Spleen (tissue), 11 donors: ENCODE data around the gene GUCY1A2. TPM values are rescaled to one million over a fixed set of nuclear protein-coding genes. Genes with fewer than 3 reads are reported as not detected.

ENCODE experiments used
- DNase-seq: peaks from one replicate; pipeline ENCODE4 v3.0.0-alpha.2; 2020
- H3K27ac ChIP-seq, 8 donors: fragments of 200-600 bp; sonication (generic) in 7 of 8; 1 replicate in 4 of 8; 2 replicates in 4 of 8; pipeline versions ENCODE4 v1.5.0 to v1.8.0; 2016 to 2021; ENCODE audit warnings: inconsistent platforms in 4 of 8, mild to moderate bottlenecking in 4 of 8, moderate library complexity in 1 of 8
- H3K27me3 ChIP-seq, 7 donors: fragments of 200-600 bp; sonication (generic) in 6 of 7; replicated peaks in 1 of 7; 1 replicate in 4 of 7; 2 replicates in 3 of 7; pipeline versions ENCODE4 v1.5.0 to v1.8.0; 2016 to 2021; ENCODE audit warnings: inconsistent platforms in 3 of 7, mild to moderate bottlenecking in 1 of 7
- H3K36me3 ChIP-seq, 6 donors: fragments of 200-600 bp; sonication (generic) in 5 of 6; 1 replicate in 4 of 6; 2 replicates in 2 of 6; pipeline versions ENCODE4 v1.5.0 to v1.8.0; 2016 to 2021; ENCODE audit warnings: inconsistent platforms in 2 of 6
- H3K4me1 ChIP-seq, 6 donors: fragments of 200-600 bp; sonication (generic) in 5 of 6; 1 replicate in 3 of 6; 2 replicates in 3 of 6; pipeline versions ENCODE4 v1.5.0 to v1.8.0; 2016 to 2021; ENCODE audit warnings: inconsistent platforms in 3 of 6
- H3K4me3 ChIP-seq, 8 donors: fragments of 200-600 bp; sonication (generic) in 7 of 8; 1 replicate in 4 of 8; 2 replicates in 4 of 8; pipeline versions ENCODE4 v1.5.0 to v1.8.0; 2016 to 2021; ENCODE audit warnings: inconsistent platforms in 4 of 8, mild to moderate bottlenecking in 4 of 8, moderate library complexity in 2 of 8
- H3K9me3 ChIP-seq, 8 donors: fragments of 200-600 bp; sonication (generic) in 7 of 8; 1 replicate in 4 of 8; 2 replicates in 4 of 8; pipeline versions ENCODE4 v1.5.0 to v1.8.0; 2016 to 2021; ENCODE audit warnings: inconsistent platforms in 4 of 8
- CTCF ChIP-seq, 11 experiments: fragments of 200-600 bp in 7 of 11; fragments of 450-650 bp in 4 of 11; sonication (generic) in 4 of 11; IDR thresholded peaks in 8 of 11; conservative IDR thresholded peaks in 3 of 11; 1 replicate in 7 of 11; 2 replicates in 4 of 11; pipeline versions ENCODE4 v1.4.0 to v1.8.0; 2016 to 2021; ENCODE audit warnings: antibody characterized with exemption in 11 of 11, inconsistent platforms in 4 of 11, mild to moderate bottlenecking in 1 of 11
- POLR2A ChIP-seq, 3 donors: fragments of 450-650 bp; IDR thresholded peaks; one replicate each; pipeline ENCODE4 v1.5.1; 2017; ENCODE audit warnings: antibody characterized with exemption in 3 of 3, mild to moderate bottlenecking in 1 of 3
- POLR2AphosphoS5 ChIP-seq, 3 donors: sonication (generic); formaldehyde crosslinking; IDR thresholded peaks; one replicate each; pipeline ENCODE4 v1.5.1; 2017; ENCODE audit warnings: antibody characterized with exemption in 3 of 3
- WGBS, 5 donors: extraction: QIAGEN DNeasy Blood & Tissue Kit in 3 of 5; methylation state at CpG; one replicate each; pipeline versions ENCODE4 v1.1.5 to v1.1.7; 2013 to 2018; 5-methylcytosine and 5-hydroxymethylcytosine counted together
- intact Hi-C: fragments of 100-400 bp; cut with DNase I; formaldehyde crosslinking; loops from one replicate; pipeline ENCODE4 v1.15.0; 2023; ENCODE audit warnings: low total_unique reads
- polyA plus RNA-seq, 3 donors: library from polyadenylated mRNA; stranded (reverse); fragments of 200-250 nt; gene quantifications; one replicate each; pipeline ENCODE4 v1.2.1, GENCODE V29; 2013
- total RNA-seq, 7 donors: library from RNA; depleted of rRNA in 3 of 7; stranded (reverse); fragments of >200 nt in 3 of 7; fragmentation: NEBNext Ultra II Directional in 4 of 7; extraction: Animal tissue kit (Norgen Biotek cat#: 25700) in 4 of 7; gene quantifications; one replicate each; pipeline versions ENCODE4 v1.1.0 to v1.2.1, GENCODE V29; 2016 to 2021
- donor health status: healthy with polysubstance abuse.
- donor health status: DM: no; HTN: no; CAD: no; lungs with moderate emphysema.
- donor health status: DM: no; HTN: no; CAD: no.
- donor health status: Bipolar disorder and iron deficiency.
- donor health status: healthy.
- donor health status: DM: no; HTN: no; CAD: no.
- donor health status: DM: yes; HTN: yes; CAD: no.

The GUCY1A2 gene
- total and polyA plus RNA-seq, 10 donors, result 0.32 to 64.0 (median 17.6) TPM

- Histone ChIP-seq H3K27me3 (no peaks in the 10 kb centered on the region), H3K4me1 (no peaks in the 10 kb centered on the region), H3K9me3 (peaks cover 0 to 5% (median 0%) of the 10 kb centered on the region in 8 donors), H3K4me3 (no peak overlapping the region), H3K27ac (no peak overlapping the region), H3K36me3 (no peaks in the 10 kb centered on the region)
- TF ChIP-seq CTCF (IDR thresholded peaks at IDR 0.05 in 8 of 11, conservative IDR thresholded peaks at IDR 0.05 in 3 of 11) (no peak), POLR2A (IDR thresholded peaks at IDR 0.05) (no peak), POLR2AphosphoS5 (IDR thresholded peaks at IDR 0.05) (no peak)
- DNase-seq, result no peak
- intact Hi-C loops, result no loop called here
These were observed 93.0 kb downstream of the GUCY1A2 start for GRCh38 chr11:106925245-106925644.

GRCh38 chr11:106920899-106921509, 97.3 kb downstream of the GUCY1A2 start:
- no peaks in the 10 kb centered on the region for H3K36me3 ChIP-seq
- H3K4me3 ChIP-seq, result no peak overlapping the region
- intact Hi-C loops, result no loop called here
- TF ChIP-seq POLR2A (IDR thresholded peaks at IDR 0.05), result no peak
- no peak for DNase-seq
- peaks cover 0 to 10% (median 0%) of the 10 kb centered on the region in 8 donors for H3K9me3 ChIP-seq
- H3K27me3 ChIP-seq, result no peaks in the 10 kb centered on the region
- H3K27ac ChIP-seq, result no peak overlapping the region
- H3K4me1 ChIP-seq, result no peaks in the 10 kb centered on the region

GRCh38 chr11:106917973-106918372, 100.3 kb downstream of the GUCY1A2 start:
- intact Hi-C loops, result no loop called here
- Histone ChIP-seq H3K36me3 (no peaks in the 10 kb centered on the region), H3K9me3 (peaks cover 0 to 22% (median 0%) of the 10 kb centered on the region in 8 donors), H3K27me3 (no peaks in the 10 kb centered on the region), H3K4me1 (no peaks in the 10 kb centered on the region), H3K4me3 (no peak overlapping the region), H3K27ac (no peak overlapping the region)
- WGBS, 5 donors, result 74 to 89% (median 81%) methylated on average over 2 of the region's 2 CpGs
- DNase-seq, result no peak
- TF ChIP-seq POLR2AphosphoS5 (IDR thresholded peaks at IDR 0.05) (no peak), CTCF (IDR thresholded peaks at IDR 0.05 in 8 of 11, conservative IDR thresholded peaks at IDR 0.05 in 3 of 11) (peak in 1 of 11 experiments; percentile 16)

- Histone ChIP-seq H3K4me1 (no peaks in the 10 kb centered on the region), H3K27me3 (no peaks in the 10 kb centered on the region), H3K36me3 (no peaks in the 10 kb centered on the region), H3K4me3 (no peak overlapping the region), H3K9me3 (peaks cover 0 to 25% (median under 1%) of the 10 kb centered on the region in 8 donors), H3K27ac (no peak overlapping the region)
- WGBS, 5 donors, result 44 to 50% (median 48%) methylated on average over 1 of the region's 1 CpG
- no peak for DNase-seq
- intact Hi-C loops, result no loop called here
- TF ChIP-seq POLR2AphosphoS5 (IDR thresholded peaks at IDR 0.05), result no peak
- TF ChIP-seq CTCF (IDR thresholded peaks at IDR 0.05 in 8 of 11, conservative IDR thresholded peaks at IDR 0.05 in 3 of 11), result no peak
- no peak for TF ChIP-seq POLR2A (IDR thresholded peaks at IDR 0.05)
These were observed 103.9 kb downstream of the GUCY1A2 start for GRCh38 chr11:106914409-106914808.

- Histone ChIP-seq H3K4me3 (no peak overlapping the region), H3K27me3 (no peaks in the 10 kb centered on the region), H3K27ac (no peak overlapping the region), H3K9me3 (peaks cover 0 to 25% (median 1%) of the 10 kb centered on the region in 8 donors), H3K4me1 (no peaks in the 10 kb centered on the region), H3K36me3 (no peaks in the 10 kb centered on the region)
- WGBS, 5 donors, result 71 to 84% (median 78%) methylated on average over 2 of the region's 2 CpGs
- intact Hi-C loops, result no loop called here
- no peak for DNase-seq
- TF ChIP-seq POLR2AphosphoS5 (IDR thresholded peaks at IDR 0.05) (no peak), POLR2A (IDR thresholded peaks at IDR 0.05) (no peak), CTCF (IDR thresholded peaks at IDR 0.05 in 8 of 11, conservative IDR thresholded peaks at IDR 0.05 in 3 of 11) (no peak)
These were observed 105.1 kb downstream of the GUCY1A2 start for GRCh38 chr11:106913141-106913540.
